ENCODE measurements around the gene ATG2A.

Gene ATG2A

GRCh38 chr11:64924910-64925284, 7.9 kb upstream of the ATG2A start:
- DNase-seq (ENCODE audit: low read depth in 2 of 2) = no peak

GRCh38 chr11:64923944-64924909, 7.2 kb upstream of the ATG2A start, which contains the start of gene PPP2R5B:
Gene PPP2R5B, plus strand, starts transcription at chr11:64924689. Its CDS starts 1,046 bp downstream, at chr11:64925735.
- peak; percentile 81 to 87 for DNase-seq (ENCODE audit: low read depth in 2 of 2)

GRCh38 chr11:64923151-64923661, 6.2 kb upstream of the ATG2A start:
- no peak for DNase-seq (ENCODE audit: low read depth in 2 of 2)

- DNase-seq (ENCODE audit: low read depth in 2 of 2) = no peak
Observed at GRCh38 chr11:64921384-64921783, 4.4 kb upstream of the ATG2A start.

GRCh38 chr11:64920124-64920523, 3.1 kb upstream of the ATG2A start:
- no peak for DNase-seq (ENCODE audit: low read depth in 2 of 2)

- DNase-seq (ENCODE audit: low read depth in 2 of 2) = no peak
Observed at GRCh38 chr11:64919627-64920026, 2.6 kb upstream of the ATG2A start.

- DNase-seq (ENCODE audit: low read depth in 2 of 2) = no peak
Observed at GRCh38 chr11:64918017-64918416, 1.0 kb upstream of the ATG2A start.

GRCh38 chr11:64917663-64917995, 620 bp upstream of the ATG2A start:
- no peak for DNase-seq (ENCODE audit: low read depth in 2 of 2)

- peak; percentile 28 to 29 for DNase-seq (ENCODE audit: low read depth in 2 of 2)
Observed at GRCh38 chr11:64916040-64916774, 802 bp downstream of the ATG2A start.

- DNase-seq (ENCODE audit: low read depth in 2 of 2) = no peak
Observed at GRCh38 chr11:64915376-64915887, 1.6 kb downstream of the ATG2A start.

- DNase-seq (ENCODE audit: low read depth in 2 of 2) = no peak
Observed at GRCh38 chr11:64914123-64914522, 2.9 kb downstream of the ATG2A start.

GRCh38 chr11:64913171-64913727, 3.8 kb downstream of the ATG2A start:
- no peak for DNase-seq (ENCODE audit: low read depth in 2 of 2)

- DNase-seq (ENCODE audit: low read depth in 2 of 2) = no peak
Observed at GRCh38 chr11:64911689-64912088, 5.3 kb downstream of the ATG2A start.

- no peak for DNase-seq (ENCODE audit: low read depth in 2 of 2)
Observed at GRCh38 chr11:64911142-64911541, 5.9 kb downstream of the ATG2A start.

GRCh38 chr11:64910451-64911093, 6.4 kb downstream of the ATG2A start:
- no peak for DNase-seq (ENCODE audit: low read depth in 2 of 2)

- no peak for DNase-seq (ENCODE audit: low read depth in 2 of 2)
Observed at GRCh38 chr11:64909653-64910343, 7.2 kb downstream of the ATG2A start.

- DNase-seq (ENCODE audit: low read depth in 2 of 2) = no peak
Observed at GRCh38 chr11:64908766-64909165, 8.2 kb downstream of the ATG2A start.

GRCh38 chr11:64906314-64906635, 10.7 kb downstream of the ATG2A start:
- DNase-seq (ENCODE audit: low read depth in 2 of 2) = no peak

- DNase-seq (ENCODE audit: low read depth in 2 of 2) = no peak
Observed at GRCh38 chr11:64905516-64906313, 11.3 kb downstream of the ATG2A start.

- DNase-seq (ENCODE audit: low read depth in 2 of 2) = no peak
Observed at GRCh38 chr11:64903291-64903833, 13.6 kb downstream of the ATG2A start.

Data from stimulated activated CD8-positive, alpha-beta memory T cell treated with anti-CD3 and anti-CD28 coated beads, Interleukin-7, amount 100 ng/mL, for 4 hours (primary cell).